ENCODE results near the gene FAM107B.

- TF ChIP-seq CTCF (IDR thresholded peaks at IDR 0.05) (no peak), POLR2A (IDR thresholded peaks at IDR 0.05) (no peak), POLR2AphosphoS5 (IDR thresholded peaks at IDR 0.05) (no peak), EP300 (IDR thresholded peaks at IDR 0.05) (no peak)
These were observed 161.1 kb downstream of the FAM107B start for GRCh38 chr10:14613588-14613920.
